ENCODE measurements around the gene PCNX4.

The PCNX4 gene

DNA sequence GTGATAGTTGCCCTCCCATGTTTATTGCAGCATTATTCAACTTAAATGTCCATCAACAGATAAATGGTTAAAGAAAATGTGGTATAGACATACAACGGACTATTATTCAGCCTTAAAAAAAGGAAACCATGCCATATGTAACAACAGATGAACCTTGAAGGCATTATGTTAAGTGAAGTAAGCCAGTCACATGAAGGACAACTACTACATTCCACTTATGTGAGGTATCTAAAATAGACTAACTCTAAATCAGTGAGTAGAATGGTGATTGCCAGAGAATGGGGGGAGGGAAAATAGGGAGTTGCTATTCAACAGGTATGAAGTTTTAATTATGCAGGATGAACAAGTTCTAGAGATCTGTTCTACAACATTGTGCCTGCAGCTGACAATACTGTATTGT is 10.1 kb downstream of the PCNX4 start:
- DNase-seq (ENCODE audit: low read depth, low spot score) = no peak

DNA sequence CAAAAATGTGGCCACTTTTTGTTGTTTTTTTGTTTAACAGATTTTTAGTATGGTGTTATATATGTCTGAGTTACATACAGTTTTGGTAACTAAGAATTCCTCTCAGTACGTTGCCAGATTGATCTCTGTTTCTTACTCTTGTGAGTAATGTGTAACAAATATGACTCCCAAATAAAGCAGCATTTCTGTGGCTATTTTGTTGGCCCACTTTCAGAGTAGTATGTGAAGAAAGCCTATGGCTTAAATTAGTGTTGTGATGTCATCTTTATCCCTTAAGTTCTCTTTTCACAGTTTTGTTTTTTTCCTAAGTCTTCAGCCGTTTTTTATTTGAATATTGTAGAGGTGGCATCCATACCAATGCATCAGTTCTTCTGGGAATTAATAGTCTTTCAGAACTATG is 10.7 kb downstream of the PCNX4 start:
- DNase-seq (ENCODE audit: low read depth, low spot score) = peak; percentile 61

- peak; percentile 66 for DNase-seq (ENCODE audit: low read depth, low spot score)
Observed at GRCh38 chr14:60106339-60106738, 14.6 kb downstream of the PCNX4 start.

- DNase-seq (ENCODE audit: low read depth, low spot score) = no peak
Observed at GRCh38 chr14:60107477-60107876, 15.8 kb downstream of the PCNX4 start.

GRCh38 chr14:60111732-60112131 is 20.0 kb downstream of the PCNX4 start:
- no peak for DNase-seq (ENCODE audit: low read depth, low spot score)

- DNase-seq (ENCODE audit: low read depth, low spot score) = peak; percentile 12
Observed at GRCh38 chr14:60114881-60115280, 23.2 kb downstream of the PCNX4 start.

DNA sequence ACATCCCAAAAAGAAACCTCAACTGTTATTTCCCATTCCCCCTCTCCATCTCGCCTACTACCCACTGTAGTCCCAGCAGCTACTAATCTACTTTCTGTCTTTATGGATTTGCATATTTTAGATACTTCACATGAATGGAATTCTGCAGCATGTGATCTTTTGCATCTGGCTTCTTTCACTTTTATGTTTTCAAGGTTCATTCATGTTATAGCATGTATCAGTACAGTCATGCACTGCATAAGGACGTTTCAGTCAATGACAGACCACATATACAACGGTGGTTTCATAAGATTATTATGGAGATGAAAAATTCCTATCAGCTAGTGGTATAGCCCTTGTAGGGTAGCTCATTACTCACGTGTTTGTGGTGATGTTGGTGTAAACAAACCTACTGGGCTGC is 24.5 kb downstream of the PCNX4 start:
- DNase-seq (ENCODE audit: low read depth, low spot score) = no peak

GRCh38 chr14:60125918-60126317 is 34.2 kb downstream of the PCNX4 start:
- no peak for DNase-seq (ENCODE audit: low read depth, low spot score)

DNA sequence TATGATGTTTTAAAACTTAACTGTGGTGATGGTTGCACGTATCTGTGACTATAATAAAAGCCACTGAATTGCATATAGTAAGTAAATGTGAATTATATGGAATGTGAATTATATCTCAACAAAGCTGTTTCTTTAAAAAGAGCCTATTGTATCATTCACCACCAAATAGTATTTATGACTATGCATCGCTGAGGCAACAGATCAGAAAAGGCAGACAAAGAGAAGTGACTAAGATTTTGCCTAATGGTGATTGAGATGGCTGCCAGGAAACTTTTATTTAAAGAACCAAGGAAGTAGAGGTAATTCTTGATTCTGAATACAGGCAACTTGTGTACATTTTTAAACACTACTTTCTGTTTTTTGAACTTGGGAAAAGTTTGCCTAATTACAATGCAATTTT is 41.8 kb downstream of the PCNX4 start:
- DNase-seq (ENCODE audit: low read depth, low spot score) = no peak

GRCh38 chr14:60134702-60135101 is 43.0 kb downstream of the PCNX4 start:
- no peak for DNase-seq (ENCODE audit: low read depth, low spot score)

DNA sequence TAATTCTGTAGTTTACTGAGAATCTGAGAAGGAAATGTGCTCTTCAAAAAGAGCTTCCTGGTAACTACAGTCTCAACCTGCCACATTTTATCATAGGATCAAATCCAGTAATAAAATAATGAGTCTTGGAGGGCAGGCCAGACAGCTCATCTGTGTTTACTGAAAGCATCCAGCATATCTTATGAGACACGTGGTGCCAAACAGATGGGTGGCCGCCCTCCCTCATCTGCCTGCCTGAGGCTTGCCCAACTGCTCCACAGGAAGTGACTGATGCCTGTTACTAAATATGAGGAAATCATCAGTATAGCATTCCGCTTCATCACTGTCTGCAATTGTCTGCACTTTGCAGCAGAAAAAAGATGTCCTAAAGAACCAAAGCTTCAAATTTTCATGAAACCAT is 60.0 kb downstream of the PCNX4 start:
- peak; percentile 39 for DNase-seq (ENCODE audit: low read depth, low spot score)

DNA sequence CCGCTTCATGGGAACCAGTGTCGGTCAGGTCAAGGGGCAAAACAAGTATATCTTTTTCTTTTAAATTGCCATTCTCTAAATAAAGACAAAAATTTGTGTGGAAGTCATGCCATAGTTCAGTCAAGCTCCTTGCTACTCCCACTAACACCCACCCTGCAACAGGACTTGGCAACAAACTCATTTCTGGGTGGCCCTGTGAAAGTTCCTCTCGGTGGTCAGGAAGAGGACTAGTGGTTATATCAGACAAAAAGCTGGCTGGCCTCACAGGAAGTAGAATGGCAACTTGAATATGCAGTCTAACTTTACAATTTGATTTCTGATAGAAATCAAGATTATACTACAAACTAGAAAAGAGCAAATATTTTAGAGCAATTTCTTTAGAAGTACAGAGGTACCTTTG is 62.3 kb downstream of the PCNX4 start:
- no peak for DNase-seq (ENCODE audit: low read depth, low spot score)

- DNase-seq (ENCODE audit: low read depth, low spot score) = no peak
Observed at GRCh38 chr14:60154671-60155070, 62.9 kb downstream of the PCNX4 start.

- DNase-seq (ENCODE audit: low read depth, low spot score) = no peak
Observed at GRCh38 chr14:60160422-60160821, 68.7 kb downstream of the PCNX4 start.

DNA sequence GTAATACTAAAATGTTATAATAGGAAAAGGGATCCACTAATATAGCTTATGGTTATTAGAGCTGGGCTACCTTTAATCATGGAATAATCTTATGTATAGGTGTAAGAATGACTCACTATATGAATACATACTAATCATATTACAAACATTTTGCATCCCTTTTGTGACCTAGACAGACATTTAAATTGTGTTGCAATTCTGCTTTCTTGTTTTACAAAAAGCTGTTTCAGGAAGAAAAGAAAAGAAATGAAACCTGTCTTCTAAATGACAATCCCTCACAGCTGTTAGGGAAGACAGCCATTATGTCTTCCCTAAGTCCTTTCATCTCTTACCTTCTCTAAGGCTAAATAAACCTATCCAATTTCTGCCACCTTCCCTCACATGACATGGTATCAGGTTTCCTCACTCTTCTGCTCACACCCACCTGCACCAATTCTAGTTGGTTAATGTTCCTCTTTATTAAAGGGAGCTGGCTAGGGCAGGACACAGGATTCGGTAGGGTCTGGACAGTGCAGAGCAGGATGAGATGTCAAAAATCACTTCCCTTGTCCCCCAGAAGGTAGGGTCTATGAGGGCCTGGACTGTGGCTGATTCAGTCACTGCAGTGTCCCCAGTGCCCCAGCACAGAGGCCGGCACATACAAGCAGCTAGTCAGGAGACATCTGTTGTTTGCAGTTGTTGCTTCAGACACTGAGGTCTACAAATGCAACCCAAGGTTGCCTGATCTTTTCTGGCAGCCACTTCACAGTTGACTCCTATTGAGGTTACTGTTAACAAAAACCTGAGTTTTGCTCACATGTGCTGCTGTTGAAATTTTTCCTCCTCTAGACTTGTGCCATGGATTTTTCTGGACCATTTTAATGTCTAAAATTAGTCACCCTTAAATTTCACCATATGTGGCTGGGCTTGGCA is 69.7 kb downstream of the PCNX4 start:
- no peak for DNase-seq (ENCODE audit: low read depth, low spot score)

GRCh38 chr14:60163693-60164092 is 72.0 kb downstream of the PCNX4 start:
- peak; percentile 20 for DNase-seq (ENCODE audit: low read depth, low spot score)

- DNase-seq (ENCODE audit: low read depth, low spot score) = no peak
Observed at GRCh38 chr14:60164404-60164711, 72.6 kb downstream of the PCNX4 start.

DNA sequence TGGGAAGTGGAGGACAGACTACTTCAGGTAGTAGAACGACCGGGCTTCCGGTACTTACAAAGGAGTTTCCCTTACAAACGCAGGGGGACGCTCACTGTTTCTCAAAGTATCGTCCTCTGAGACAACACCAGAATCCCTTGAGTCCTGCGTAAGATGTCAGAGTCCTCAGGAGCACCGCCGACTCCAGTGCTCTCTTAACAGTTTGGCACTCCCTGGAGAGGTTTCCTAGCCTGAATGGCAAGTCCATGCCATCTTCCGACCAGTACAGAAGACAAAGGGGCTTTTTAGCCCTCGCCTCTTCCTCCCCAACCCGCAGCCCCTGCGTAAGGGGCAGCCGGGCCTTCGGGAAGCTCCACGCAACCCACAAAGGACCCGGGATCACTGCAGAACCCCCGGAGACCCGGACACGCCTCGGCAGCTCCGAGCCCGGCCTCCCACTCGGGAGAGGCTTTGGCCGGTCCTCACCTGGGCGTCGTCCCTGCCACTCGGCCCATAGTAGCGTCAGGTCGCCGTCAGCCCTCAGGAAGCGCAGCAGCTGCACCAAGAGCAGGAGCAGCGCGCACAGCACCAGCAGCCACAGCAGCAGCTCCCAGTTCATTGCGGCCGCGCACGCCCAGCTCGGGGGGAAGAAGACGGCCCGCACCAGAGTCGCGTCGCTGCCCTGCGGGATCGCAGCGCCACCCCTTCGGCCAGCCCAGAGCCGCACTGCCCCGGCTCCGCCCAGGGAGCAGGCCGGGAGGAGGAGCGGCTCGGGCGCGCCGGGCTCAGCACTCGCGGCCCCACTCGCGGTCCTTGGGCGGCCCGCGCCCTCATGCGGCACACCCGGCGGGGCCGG is 73.2 kb downstream of the PCNX4 start, which contains the start of gene DHRS7:
TSS of gene DHRS7 (minus strand) at position 687 of the 835 bp plus-strand sequence. CDS start at position 598, 89 bp downstream.
- peak; percentile 92 for DNase-seq (ENCODE audit: low read depth, low spot score)

DNA sequence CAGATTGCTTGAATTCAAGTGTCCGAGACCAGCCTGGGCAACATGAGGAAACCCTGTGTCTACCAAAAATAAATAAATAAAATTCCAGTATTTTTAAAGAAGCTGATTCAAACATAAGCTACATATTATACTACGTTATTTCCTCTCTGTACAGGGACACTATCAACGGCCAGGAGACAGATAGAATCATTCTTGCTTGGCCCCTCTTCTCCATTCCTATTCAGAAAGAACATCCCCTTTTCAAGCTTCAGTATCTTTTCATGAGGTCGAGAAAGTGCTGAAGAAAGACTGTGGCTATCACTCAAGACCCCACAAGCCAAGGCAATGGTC is 73.8 kb downstream of the PCNX4 start:
- DNase-seq (ENCODE audit: low read depth, low spot score) = no peak

- no peak for DNase-seq (ENCODE audit: low read depth, low spot score)
Observed at GRCh38 chr14:60166142-60166541, 74.4 kb downstream of the PCNX4 start.

- no peak for DNase-seq (ENCODE audit: low read depth, low spot score)
Observed at GRCh38 chr14:60169722-60170121, 78.0 kb downstream of the PCNX4 start.

- DNase-seq (ENCODE audit: low read depth, low spot score) = no peak
Observed at GRCh38 chr14:60170948-60171347, 79.2 kb downstream of the PCNX4 start.

GRCh38 chr14:60171690-60172089 is 80.0 kb downstream of the PCNX4 start:
- no peak for DNase-seq (ENCODE audit: low read depth, low spot score)

All from astrocyte of the hippocampus (primary cell).